DND-41 (cell line): Measurements from ENCODE around the gene EIF4EBP2.

Experiments used
- ATAC-seq: fragments of 200-7000 bp; cut with Tn5 transposase; 3 replicates; pipeline ENCODE4 v1.9.1; 2021; ENCODE audit warnings: low read depth; ENCODE audit not compliant: insufficient read depth
- DNase-seq: peaks from one replicate; pipeline ENCODE4 v3.0.0-alpha.2; 2020
- H2AFZ ChIP-seq: 2 replicates; pipeline ENCODE4 v1.6.0; 2012; ENCODE audit warnings: low read depth, low read length
- H3K27ac ChIP-seq: 2 replicates; pipeline ENCODE4 v1.5.1; 2012; ENCODE audit warnings: low read length, inconsistent platforms
- H3K27me3 ChIP-seq: fragments of 200-600 bp; sonication (generic); 2 replicates; pipeline ENCODE4 v1.6.0; 2012; ENCODE audit warnings: low read length, mild to moderate bottlenecking, inconsistent platforms; ENCODE audit not compliant: insufficient read depth, poor library complexity
- H3K36me3 ChIP-seq: 2 replicates; pipeline ENCODE4 v1.5.1; 2012; ENCODE audit warnings: low read length, inconsistent platforms; ENCODE audit not compliant: insufficient read depth
- H3K4me1 ChIP-seq: 2 replicates; pipeline ENCODE4 v1.5.1; 2012; ENCODE audit warnings: mild to moderate bottlenecking, low read length; ENCODE audit not compliant: insufficient read depth
- H3K4me2 ChIP-seq: 2 replicates; pipeline ENCODE4 v1.6.0; 2012; ENCODE audit warnings: mild to moderate bottlenecking, moderate library complexity, low read length, inconsistent platforms; ENCODE audit not compliant: insufficient read depth
- H3K4me3 ChIP-seq, 2 experiments: fragments of 200-600 bp in 1 of 2; shearing (Covaris generic) in 1 of 2; 2 replicates each; pipeline ENCODE4 v1.5.1; 2012 to 2016; ENCODE audit warnings: inconsistent platforms in 2 of 2, low read length in 2 of 2, mild to moderate bottlenecking in 2 of 2, low read depth in 1 of 2, moderate library complexity in 1 of 2
- H3K79me2 ChIP-seq: 2 replicates; pipeline ENCODE4 v1.6.0; 2012; ENCODE audit warnings: low read length, inconsistent platforms; ENCODE audit not compliant: insufficient read depth
- H3K9ac ChIP-seq: 2 replicates; pipeline ENCODE4 v1.6.0; 2012; ENCODE audit warnings: low read depth, mild to moderate bottlenecking, inconsistent platforms, low read length, moderate library complexity
- H3K9me3 ChIP-seq: 2 replicates; pipeline ENCODE4 v1.5.1; 2012; ENCODE audit warnings: low read length, moderate library complexity, mild to moderate bottlenecking, inconsistent platforms; ENCODE audit not compliant: insufficient read depth, severe bottlenecking
- H4K20me1 ChIP-seq: 2 replicates; pipeline ENCODE4 v1.6.0; 2012; ENCODE audit warnings: low read length; ENCODE audit not compliant: insufficient read depth
- CTCF ChIP-seq: IDR thresholded peaks from 2 replicates; pipeline ENCODE4 v1.5.1; 2012; ENCODE audit warnings: borderline replicate concordance, low read length, moderate library complexity, mild to moderate bottlenecking; ENCODE audit not compliant: poor library complexity, severe bottlenecking; ENCODE audit errors: extremely low read depth
- EZH2 ChIP-seq: IDR thresholded peaks from 3 replicates; pipeline ENCODE4 v1.6.1; 2012; ENCODE audit warnings: borderline replicate concordance, low read depth, mild to moderate bottlenecking, moderate library complexity, low read length, inconsistent platforms; ENCODE audit not compliant: severe bottlenecking

EIF4EBP2 gene

DNA sequence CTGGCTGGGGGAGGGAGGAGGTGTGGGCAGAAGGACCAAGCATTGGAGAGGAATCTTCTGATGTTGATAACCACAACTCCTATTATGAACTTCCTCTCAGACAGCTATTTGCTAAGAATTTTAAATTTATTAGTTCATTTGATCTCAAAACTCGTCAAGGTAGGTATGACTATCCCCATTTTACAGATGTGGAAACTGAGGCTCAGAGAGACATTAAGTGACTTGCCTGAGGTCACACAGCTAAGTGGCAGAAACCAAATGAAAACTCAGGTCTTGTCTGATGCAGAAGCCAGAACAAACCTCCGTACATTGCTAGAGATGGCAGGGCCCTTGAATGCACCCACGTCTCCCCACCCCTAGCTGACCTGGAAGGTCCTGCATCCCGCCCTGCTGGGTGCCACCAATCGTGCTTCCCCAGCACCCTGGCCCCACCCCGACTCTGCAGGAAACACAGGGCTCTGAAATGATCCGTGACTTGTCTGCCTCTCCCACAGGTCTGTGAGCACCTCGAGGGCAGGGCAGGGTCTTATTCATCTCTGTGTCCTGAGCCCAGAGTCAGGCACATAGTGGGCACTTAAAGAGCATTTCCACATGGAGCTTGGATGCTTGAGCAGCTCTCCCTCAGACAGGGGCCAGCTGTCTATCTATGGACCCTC is 69.0 kb downstream of the EIF4EBP2 start:
- Histone ChIP-seq H3K9me3 (no peaks in the 10 kb centered on the region), H2AFZ (no peak overlapping the region), H3K27ac (no peak overlapping the region), H3K36me3 (no peaks in the 10 kb centered on the region), H3K4me2 (no peak overlapping the region), H3K79me2 (no peaks in the 10 kb centered on the region), H4K20me1 (peaks cover 17% of the 10 kb centered on the region; the same call in 1 of the 2 replicates), H3K27me3 (no peaks in the 10 kb centered on the region), H3K4me1 (peaks cover 7% of the 10 kb centered on the region), H3K9ac (no peak overlapping the region), H3K4me3 (no peak overlapping the region)
- ATAC-seq (no peak), DNase-seq (no peak)
- TF ChIP-seq EZH2 (no peak), CTCF (no peak)

- no peak overlapping the region for H3K4me2 ChIP-seq
- no peak overlapping the region for H3K4me3 ChIP-seq
- no peaks in the 10 kb centered on the region for H3K36me3 ChIP-seq
- no peak overlapping the region for H3K9ac ChIP-seq
- H3K9me3 ChIP-seq = no peaks in the 10 kb centered on the region
- no peaks in the 10 kb centered on the region for H3K79me2 ChIP-seq
- no peak overlapping the region for H3K27ac ChIP-seq
- ATAC-seq (no peak), DNase-seq (no peak)
- H4K20me1 ChIP-seq = peaks cover 20% of the 10 kb centered on the region
- TF ChIP-seq EZH2 = no peak
- no peak overlapping the region for H2AFZ ChIP-seq
- H3K4me1 ChIP-seq = peaks cover 24% of the 10 kb centered on the region
- no peaks in the 10 kb centered on the region for H3K27me3 ChIP-seq
These were observed 70.8 kb downstream of the EIF4EBP2 start for GRCh38 chr10:70474780-70475179.

GRCh38 chr10:70475661-70476060 is 71.7 kb downstream of the EIF4EBP2 start:
- H2AFZ ChIP-seq = no peak overlapping the region
- TF ChIP-seq CTCF = no peak
- no peak for TF ChIP-seq EZH2
- no peak overlapping the region for H3K4me2 ChIP-seq
- no peak overlapping the region for H3K27ac ChIP-seq
- DNase-seq = no peak
- peaks cover 28% of the 10 kb centered on the region for H4K20me1 ChIP-seq
- H3K79me2 ChIP-seq = no peaks in the 10 kb centered on the region
- no peak overlapping the region for H3K4me3 ChIP-seq
- no peaks in the 10 kb centered on the region for H3K27me3 ChIP-seq
- H3K9me3 ChIP-seq = no peaks in the 10 kb centered on the region
- H3K4me1 ChIP-seq = peaks cover 33% of the 10 kb centered on the region
- no peak overlapping the region for H3K9ac ChIP-seq
- H3K36me3 ChIP-seq = no peaks in the 10 kb centered on the region
- ATAC-seq = no peak

DNA sequence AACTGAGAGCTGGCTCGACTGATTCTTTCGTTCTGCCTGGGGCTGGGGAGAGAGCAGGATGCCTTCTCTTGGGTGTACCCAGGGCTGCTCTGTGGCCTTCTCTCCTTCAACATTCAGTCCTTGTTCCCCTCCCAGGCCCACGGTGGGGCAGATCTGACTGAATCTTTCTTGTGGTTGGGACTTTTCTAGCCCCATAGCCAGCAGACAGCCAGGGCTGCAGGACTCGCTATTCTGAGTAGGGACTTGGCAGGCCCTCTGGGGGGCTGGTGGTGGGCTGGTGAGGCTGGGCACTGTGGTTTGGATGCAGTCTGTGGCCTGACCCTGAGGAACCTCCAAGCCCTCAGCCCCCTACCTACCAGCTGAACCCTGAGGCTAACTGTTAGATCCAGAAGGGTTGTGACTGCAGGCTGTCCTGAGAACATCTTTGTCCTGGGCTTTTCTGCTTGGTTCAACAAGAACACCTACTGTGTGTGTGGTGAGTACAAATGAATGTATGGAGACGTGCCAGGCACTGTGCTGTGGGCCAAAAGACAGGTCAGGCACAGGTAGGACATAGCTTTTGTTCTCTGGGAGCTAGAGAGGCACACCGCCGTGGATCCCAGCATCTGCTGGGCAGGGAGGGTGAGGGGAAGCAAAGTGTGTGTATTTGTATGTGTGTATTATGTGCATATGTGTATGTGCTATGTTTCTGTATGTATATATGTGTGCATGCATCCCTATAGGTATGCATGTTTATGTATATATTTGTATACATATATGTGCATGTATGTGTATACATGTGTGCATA is 72.5 kb downstream of the EIF4EBP2 start:
- no peak overlapping the region for H3K9ac ChIP-seq
- H2AFZ ChIP-seq = no peak overlapping the region
- H3K36me3 ChIP-seq = no peaks in the 10 kb centered on the region
- no peaks in the 10 kb centered on the region for H3K9me3 ChIP-seq
- H3K4me3 ChIP-seq = no peak overlapping the region
- DNase-seq (no peak), ATAC-seq (no peak)
- no peak overlapping the region for H3K27ac ChIP-seq
- H3K4me2 ChIP-seq = no peak overlapping the region
- H4K20me1 ChIP-seq = peaks cover 35% of the 10 kb centered on the region
- H3K27me3 ChIP-seq = no peaks in the 10 kb centered on the region
- TF ChIP-seq CTCF = no peak
- TF ChIP-seq EZH2 = no peak
- peaks cover 40% of the 10 kb centered on the region for H3K4me1 ChIP-seq
- no peaks in the 10 kb centered on the region for H3K79me2 ChIP-seq
